ENCODE data around the gene PPP1R16B.

PPP1R16B gene

GRCh38 chr20:38889050-38889449 is 83.6 kb downstream of the PPP1R16B start:
- H3K4me3 ChIP-seq (ENCODE audit: low read length): no peak overlapping the region
- H3K9me3 ChIP-seq (ENCODE audit: control insufficient read depth, insufficient read depth, low read length): no peaks in the 10 kb centered on the region
- H3F3A ChIP-seq (ENCODE audit: control insufficient read depth, insufficient read depth): peaks cover 21% of the 10 kb centered on the region
- TF ChIP-seq CTCF (IDR thresholded peaks at IDR 0.05; ENCODE audit: low read depth, low read length, poor library complexity, severe bottlenecking) (no peak), EZH2phosphoT487 (IDR thresholded peaks at IDR 0.05; ENCODE audit: borderline replicate concordance, low read length) (no peak)
- no peak overlapping the region for H3K4me2 ChIP-seq (ENCODE audit: low read length)
- H3K79me2 ChIP-seq (ENCODE audit: control insufficient read depth, low read length): peaks cover 49% of the 10 kb centered on the region
- H3K27me3 ChIP-seq (ENCODE audit: control insufficient read depth, low read length): no peaks in the 10 kb centered on the region
- no peaks in the 10 kb centered on the region for H3K9me2 ChIP-seq (replicated peaks; ENCODE audit: control insufficient read depth, low read length)
- H3K27ac ChIP-seq (ENCODE audit: low read depth, low read length): no peak overlapping the region
- no peaks in the 10 kb centered on the region for H4K20me1 ChIP-seq (ENCODE audit: control insufficient read depth, insufficient read depth, low read depth, low read length)
- peaks cover 86% of the 10 kb centered on the region for H3K4me1 ChIP-seq (ENCODE audit: control insufficient read depth, low read length)
- peaks cover 38% of the 10 kb centered on the region for H3K36me3 ChIP-seq (ENCODE audit: control insufficient read depth, low read length)

GRCh38 chr20:38889792-38890496 is 84.4 kb downstream of the PPP1R16B start:
- no peaks in the 10 kb centered on the region for H3K9me2 ChIP-seq (replicated peaks; ENCODE audit: control insufficient read depth, low read length)
- H3K79me2 ChIP-seq (ENCODE audit: control insufficient read depth, low read length): peaks cover 51% of the 10 kb centered on the region
- H4K20me1 ChIP-seq (ENCODE audit: control insufficient read depth, insufficient read depth, low read depth, low read length): no peaks in the 10 kb centered on the region
- no peaks in the 10 kb centered on the region for H3K9me3 ChIP-seq (ENCODE audit: control insufficient read depth, insufficient read depth, low read length)
- H3K27me3 ChIP-seq (ENCODE audit: control insufficient read depth, low read length): no peaks in the 10 kb centered on the region
- peak overlapping the region; percentile 95 for H3K27ac ChIP-seq (ENCODE audit: low read depth, low read length)
- H3F3A ChIP-seq (ENCODE audit: control insufficient read depth, insufficient read depth): peaks cover 21% of the 10 kb centered on the region
- H3K4me2 ChIP-seq (ENCODE audit: low read length): no peak overlapping the region
- no peak for TF ChIP-seq CTCF (IDR thresholded peaks at IDR 0.05; ENCODE audit: low read depth, low read length, poor library complexity, severe bottlenecking)
- no peak for TF ChIP-seq EZH2phosphoT487 (IDR thresholded peaks at IDR 0.05; ENCODE audit: borderline replicate concordance, low read length)
- no peak overlapping the region for H3K4me3 ChIP-seq (ENCODE audit: low read length)
- H3K4me1 ChIP-seq (ENCODE audit: control insufficient read depth, low read length): peaks cover 88% of the 10 kb centered on the region
- H3K36me3 ChIP-seq (ENCODE audit: control insufficient read depth, low read length): peaks cover 42% of the 10 kb centered on the region

GRCh38 chr20:38890497-38890818 is 85.0 kb downstream of the PPP1R16B start:
- Histone ChIP-seq H3K4me2 (ENCODE audit: low read length) (no peak overlapping the region), H3K27ac (ENCODE audit: low read depth, low read length) (peak overlapping the region; percentile 95), H3K36me3 (ENCODE audit: control insufficient read depth, low read length) (peaks cover 47% of the 10 kb centered on the region), H3K27me3 (ENCODE audit: control insufficient read depth, low read length) (no peaks in the 10 kb centered on the region), H3K4me1 (ENCODE audit: control insufficient read depth, low read length) (peaks cover 89% of the 10 kb centered on the region), H3F3A (ENCODE audit: control insufficient read depth, insufficient read depth) (peaks cover 21% of the 10 kb centered on the region), H3K9me2 (replicated peaks; ENCODE audit: control insufficient read depth, low read length) (no peaks in the 10 kb centered on the region), H3K79me2 (ENCODE audit: control insufficient read depth, low read length) (peaks cover 47% of the 10 kb centered on the region), H3K4me3 (ENCODE audit: low read length) (no peak overlapping the region), H3K9me3 (ENCODE audit: control insufficient read depth, insufficient read depth, low read length) (no peaks in the 10 kb centered on the region), H4K20me1 (ENCODE audit: control insufficient read depth, insufficient read depth, low read depth, low read length) (no peaks in the 10 kb centered on the region)
- TF ChIP-seq CTCF (IDR thresholded peaks at IDR 0.05; ENCODE audit: low read depth, low read length, poor library complexity, severe bottlenecking) (no peak), EZH2phosphoT487 (IDR thresholded peaks at IDR 0.05; ENCODE audit: borderline replicate concordance, low read length) (no peak)
